Body of pancreas (tissue), 4 donors: ENCODE data around the gene CLPTM1. TPM values are rescaled to one million over a fixed set of nuclear protein-coding genes. Genes with fewer than 3 reads are reported as not detected.
A peak's percentile ranks its signal among the peaks of the same experiment; 100 is the strongest.

Experiments
- ATAC-seq: fragments of 150-250 bp; one replicate; pipeline ENCODE4 v1.9.1; 2016
- DNase-seq, 4 donors: peaks; one replicate each; pipeline ENCODE4 v3.0.0-alpha.2; 2019
- H3K27ac ChIP-seq, 4 donors: fragments of 200-600 bp; sonication (generic); 1 replicate in 3 of 4; 2 replicates in 1 of 4; pipeline versions ENCODE4 v1.5.1 to v1.6.1; 2016 to 2019; ENCODE audit warnings: mild to moderate bottlenecking in 1 of 4, mixed read lengths in 1 of 4, moderate library complexity in 1 of 4
- H3K27me3 ChIP-seq, 2 donors: fragments of 200-600 bp; sonication (generic); one replicate each; pipeline ENCODE4 v1.6.0; 2016; ENCODE audit warnings: mild to moderate bottlenecking in 1 of 2
- H3K36me3 ChIP-seq, 2 donors: fragments of 200-600 bp; sonication (generic); replicated peaks in 1 of 2; 2 replicates each; pipeline ENCODE4 v1.5.1; 2016; ENCODE audit warnings: low read depth in 2 of 2; ENCODE audit not compliant: insufficient read depth in 1 of 2
- H3K4me1 ChIP-seq: fragments of 200-600 bp; sonication (generic); one replicate; pipeline ENCODE4 v1.6.0; 2016
- H3K4me3 ChIP-seq, 2 donors: fragments of 200-600 bp; sonication (generic); 1 replicate in 1 of 2; 2 replicates in 1 of 2; pipeline ENCODE4 v1.5.1; 2016 to 2019
- H3K9me3 ChIP-seq, 3 donors: fragments of 200-600 bp; sonication (generic); 1 replicate in 2 of 3; 2 replicates in 1 of 3; pipeline ENCODE4 v1.5.1; 2016
- POLR2A ChIP-seq, 3 donors: fragments of 450-650 bp; IDR thresholded peaks; one replicate each; pipeline ENCODE4 v1.6.1; 2016; ENCODE audit warnings: antibody characterized with exemption in 3 of 3, mild to moderate bottlenecking in 2 of 3
- WGBS, 2 donors: methylation state at CpG; one replicate each; pipeline ENCODE4 v1.1.5; 2017; 5-methylcytosine and 5-hydroxymethylcytosine counted together
- intact Hi-C: fragments of 100-400 bp; cut with DNase I; formaldehyde crosslinking; loops from one replicate; pipeline ENCODE4 v1.15.1; 2023
- total RNA-seq, 2 donors: library from RNA; depleted of rRNA; stranded (reverse); fragments of >200 nt; gene quantifications; one replicate each; pipeline ENCODE4 v1.1.0, GENCODE V29; 2016
- TF ChIP-seq, protein P1 (sequence below), 7 experiments: fragments of 450-650 bp in 4 of 7; fragments of 200-600 bp in 3 of 7; sonication (generic) in 3 of 7; IDR thresholded peaks; one replicate each; pipeline ENCODE4 v1.5.1; 2016 to 2019; ENCODE audit warnings: antibody characterized with exemption in 7 of 7

Gene CLPTM1
- total RNA-seq, 2 donors from 2014 or later, result 37.1 to 48.5 TPM

DNA sequence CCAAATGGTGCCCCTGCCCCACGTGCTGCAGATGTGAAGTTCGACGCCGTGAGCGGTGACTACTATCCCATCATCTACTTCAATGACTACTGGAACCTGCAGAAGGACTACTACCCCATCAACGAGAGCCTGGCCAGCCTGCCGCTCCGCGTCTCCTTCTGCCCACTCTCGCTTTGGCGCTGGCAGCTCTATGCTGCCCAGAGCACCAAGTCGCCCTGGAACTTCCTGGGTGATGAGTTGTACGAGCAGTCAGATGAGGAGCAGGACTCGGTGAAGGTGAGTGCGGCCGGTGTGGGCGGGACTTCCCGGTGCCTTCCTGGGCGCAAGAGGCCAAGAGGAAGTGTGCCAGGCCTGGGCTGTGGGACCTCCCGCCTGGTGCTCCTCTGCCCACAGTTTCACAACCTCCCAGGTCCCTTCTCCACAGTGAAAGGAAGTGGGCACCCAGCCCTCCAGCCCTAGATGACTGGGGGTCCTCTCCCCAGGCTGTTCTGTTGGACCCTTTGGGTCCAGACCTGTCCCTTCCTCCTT is 32.0 kb downstream of the CLPTM1 start:
- Histone ChIP-seq H3K27me3 (no peaks in the 10 kb centered on the region), H3K4me1 (no peaks in the 10 kb centered on the region), H3K36me3 (peaks cover 0 to 11% of the 10 kb centered on the region in 2 donors), H3K4me3 (no peak overlapping the region), H3K9me3 (no peaks in the 10 kb centered on the region), H3K27ac (no peak overlapping the region)
- intact Hi-C loops, result no loop called here
- TF ChIP-seq, protein P1, sequence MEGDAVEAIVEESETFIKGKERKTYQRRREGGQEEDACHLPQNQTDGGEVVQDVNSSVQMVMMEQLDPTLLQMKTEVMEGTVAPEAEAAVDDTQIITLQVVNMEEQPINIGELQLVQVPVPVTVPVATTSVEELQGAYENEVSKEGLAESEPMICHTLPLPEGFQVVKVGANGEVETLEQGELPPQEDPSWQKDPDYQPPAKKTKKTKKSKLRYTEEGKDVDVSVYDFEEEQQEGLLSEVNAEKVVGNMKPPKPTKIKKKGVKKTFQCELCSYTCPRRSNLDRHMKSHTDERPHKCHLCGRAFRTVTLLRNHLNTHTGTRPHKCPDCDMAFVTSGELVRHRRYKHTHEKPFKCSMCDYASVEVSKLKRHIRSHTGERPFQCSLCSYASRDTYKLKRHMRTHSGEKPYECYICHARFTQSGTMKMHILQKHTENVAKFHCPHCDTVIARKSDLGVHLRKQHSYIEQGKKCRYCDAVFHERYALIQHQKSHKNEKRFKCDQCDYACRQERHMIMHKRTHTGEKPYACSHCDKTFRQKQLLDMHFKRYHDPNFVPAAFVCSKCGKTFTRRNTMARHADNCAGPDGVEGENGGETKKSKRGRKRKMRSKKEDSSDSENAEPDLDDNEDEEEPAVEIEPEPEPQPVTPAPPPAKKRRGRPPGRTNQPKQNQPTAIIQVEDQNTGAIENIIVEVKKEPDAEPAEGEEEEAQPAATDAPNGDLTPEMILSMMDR (IDR thresholded peaks at IDR 0.05), result no peak
- no peak for TF ChIP-seq POLR2A (IDR thresholded peaks at IDR 0.05)
- DNase-seq (no peak), ATAC-seq (no peak)
- WGBS, 2 donors, result 83 to 89% methylated on average over 14 to 20 of the region's 20 CpGs

DNA sequence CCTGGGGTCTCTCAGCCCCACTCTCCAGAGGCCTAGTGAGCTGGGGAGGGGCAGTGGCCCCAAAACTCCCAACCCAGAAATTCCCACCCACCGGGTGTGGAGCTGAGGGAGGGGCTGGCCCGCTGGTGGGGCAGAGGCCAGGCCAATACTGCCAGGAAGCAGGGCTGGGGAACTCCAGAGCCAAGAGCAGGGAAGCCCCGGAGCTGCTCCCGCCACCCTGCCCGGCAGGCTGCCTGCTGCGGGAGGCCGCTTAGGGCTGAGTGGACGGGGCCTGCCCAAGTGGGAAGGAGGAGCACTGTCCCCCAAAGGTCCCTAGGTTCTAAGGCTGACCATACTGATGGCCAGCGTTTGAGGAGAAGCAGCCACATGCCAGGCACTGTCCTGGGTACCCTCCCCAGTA is 33.1 kb downstream of the CLPTM1 start:
- H3K9me3 ChIP-seq, result no peaks in the 10 kb centered on the region
- peaks cover 0 to 11% of the 10 kb centered on the region in 2 donors for H3K36me3 ChIP-seq
- no peaks in the 10 kb centered on the region for H3K4me1 ChIP-seq
- ATAC-seq (no peak), DNase-seq (no peak)
- H3K27me3 ChIP-seq, result no peaks in the 10 kb centered on the region
- 85% methylated on average over 9 of the region's 9 CpGs; no CpG with 5 or more reads in 1 of the 2 donors for WGBS, 2 donors
- H3K4me3 ChIP-seq, result no peak overlapping the region
- H3K27ac ChIP-seq, result no peak overlapping the region
- intact Hi-C loops, result no loop called here
- TF ChIP-seq, protein P1 (IDR thresholded peaks at IDR 0.05), result no peak

DNA sequence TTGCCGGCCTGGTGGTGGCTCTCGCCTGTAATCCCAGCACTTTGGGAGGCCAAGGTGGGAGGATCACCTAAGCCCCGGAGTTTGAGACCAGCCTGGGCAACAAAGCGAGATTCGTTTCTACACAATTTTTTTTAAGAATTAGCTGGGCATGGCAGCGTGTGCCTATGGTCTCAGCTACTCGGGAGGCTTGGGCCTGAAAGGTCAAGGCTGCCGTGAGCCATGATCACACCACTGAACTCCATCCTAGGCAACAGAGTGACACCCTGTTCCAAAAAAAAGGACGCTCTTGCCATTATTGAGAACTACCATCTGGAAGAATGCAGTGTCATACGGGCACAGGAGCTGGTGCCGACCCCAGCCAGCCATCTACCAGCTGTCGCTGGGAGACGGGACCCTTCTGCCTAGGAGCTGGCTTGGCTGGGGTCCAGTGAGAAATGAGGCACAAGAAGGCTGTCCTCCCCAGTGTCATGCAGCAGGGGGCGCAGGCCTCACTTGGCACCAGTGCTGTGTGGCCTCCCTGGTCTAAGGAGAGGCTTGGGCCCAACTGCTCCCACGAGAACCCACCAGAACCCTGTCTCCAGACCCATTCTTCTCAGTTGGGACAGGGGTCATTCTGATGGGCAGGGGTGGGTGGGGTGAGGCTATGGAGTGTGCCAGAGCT is 33.8 kb downstream of the CLPTM1 start:
- H3K36me3 ChIP-seq, result peaks cover 0 to 11% of the 10 kb centered on the region in 2 donors
- intact Hi-C loops, result no loop called here

DNA sequence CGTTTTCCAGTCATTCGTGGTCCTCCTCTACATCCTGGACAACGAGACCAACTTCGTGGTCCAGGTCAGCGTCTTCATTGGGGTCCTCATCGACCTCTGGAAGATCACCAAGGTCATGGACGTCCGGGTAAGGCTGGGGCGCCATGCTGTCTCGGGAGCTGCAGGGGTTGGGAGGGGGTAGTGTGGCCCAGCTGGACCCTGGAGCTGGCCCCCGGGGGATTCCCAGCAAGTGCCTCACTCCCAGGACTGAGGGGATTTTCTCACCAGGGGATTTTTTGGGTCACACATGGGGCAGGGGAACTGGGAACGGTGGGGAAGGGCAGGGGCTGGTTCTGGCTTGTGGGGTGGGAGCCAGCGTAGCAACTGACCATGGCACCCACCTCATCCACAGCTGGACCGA is 35.3 kb downstream of the CLPTM1 start:
- no peak for TF ChIP-seq POLR2A (IDR thresholded peaks at IDR 0.05)
- TF ChIP-seq, protein P1 (IDR thresholded peaks at IDR 0.05), result no peak
- WGBS, 2 donors, result 83 to 86% methylated on average over 8 to 11 of the region's 14 CpGs
- no peaks in the 10 kb centered on the region for H3K27me3 ChIP-seq
- H3K4me1 ChIP-seq, result no peaks in the 10 kb centered on the region
- intact Hi-C loops, result no loop called here
- no peaks in the 10 kb centered on the region for H3K9me3 ChIP-seq
- no peak overlapping the region for H3K27ac ChIP-seq
- peaks cover 0 to 6% of the 10 kb centered on the region in 2 donors for H3K36me3 ChIP-seq
- no peak overlapping the region for H3K4me3 ChIP-seq
- DNase-seq (no peak), ATAC-seq (no peak)

More for the DNA sequence above, 33.8 kb downstream of the CLPTM1 start:
- 76% methylated on average over 10 to 15 of the region's 15 CpGs for WGBS, 2 donors
- no peak overlapping the region for H3K27ac ChIP-seq
- no peak overlapping the region for H3K4me3 ChIP-seq
- DNase-seq, result peak; percentile 66 to 73 (median 68)
- H3K4me1 ChIP-seq, result no peaks in the 10 kb centered on the region
- ATAC-seq, result peak; percentile 64
- TF ChIP-seq, protein P1 (IDR thresholded peaks at IDR 0.05), result peak; percentile 12 to 52 (median 47)
- no peak for TF ChIP-seq POLR2A (IDR thresholded peaks at IDR 0.05)
- no peaks in the 10 kb centered on the region for H3K9me3 ChIP-seq
- H3K27me3 ChIP-seq, result no peaks in the 10 kb centered on the region

DNA sequence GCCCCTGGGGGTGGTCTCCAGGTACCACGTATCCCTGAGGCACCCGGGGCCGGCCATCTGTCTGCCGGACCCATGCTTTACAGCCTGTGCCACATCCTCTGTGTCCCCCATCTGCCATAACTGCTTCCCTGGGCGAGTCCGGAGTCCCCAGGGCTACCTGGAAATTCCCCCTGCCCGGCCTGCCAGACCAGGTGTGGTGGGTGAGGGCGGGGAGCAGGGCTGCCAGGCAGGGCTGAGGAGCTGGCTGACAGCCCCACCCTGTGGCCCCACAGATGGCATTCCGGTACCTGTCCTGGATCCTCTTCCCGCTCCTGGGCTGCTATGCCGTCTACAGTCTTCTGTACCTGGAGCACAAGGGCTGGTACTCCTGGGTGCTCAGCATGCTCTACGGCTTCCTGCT is 35.8 kb downstream of the CLPTM1 start:
- no peaks in the 10 kb centered on the region for H3K4me1 ChIP-seq
- ATAC-seq (no peak), DNase-seq (no peak)
- no peaks in the 10 kb centered on the region for H3K27me3 ChIP-seq
- WGBS, 2 donors, result 84 to 94% methylated on average over 5 to 12 of the region's 12 CpGs
- peaks cover 0 to 4% of the 10 kb centered on the region in 2 donors for H3K36me3 ChIP-seq
- intact Hi-C loops, result no loop called here
- TF ChIP-seq, protein P1 (IDR thresholded peaks at IDR 0.05), result no peak
- no peak overlapping the region for H3K27ac ChIP-seq
- no peak overlapping the region for H3K4me3 ChIP-seq
- H3K9me3 ChIP-seq, result no peaks in the 10 kb centered on the region
